Left ventricle myocardium inferior (tissue), 1 donor: Measurements from ENCODE around the gene OR51B5. TPM values are rescaled to one million over a fixed set of nuclear protein-coding genes. Genes with fewer than 3 reads are reported as not detected.
"Not testable (repeated sequence)": the region's sequence is repeated elsewhere in the genome, so short reads cannot be mapped to it uniquely, and the experiment has no call there.

Experiments used
- DNase-seq: peaks from one replicate; pipeline ENCODE4 v3.0.0-alpha.2; 2020
- H3K27ac ChIP-seq: fragments of 200-600 bp; replicated peaks from 2 replicates; pipeline ENCODE4 v1.8.0; 2021
- H3K27me3 ChIP-seq: fragments of 200-600 bp; 2 replicates; pipeline ENCODE4 v1.8.0; 2021; ENCODE audit warnings: low read depth
- H3K36me3 ChIP-seq: fragments of 200-600 bp; 2 replicates; pipeline ENCODE4 v1.8.0; 2021
- H3K4me1 ChIP-seq: fragments of 200-600 bp; 2 replicates; pipeline ENCODE4 v1.8.0; 2021
- H3K4me3 ChIP-seq: fragments of 200-600 bp; 2 replicates; pipeline ENCODE4 v1.8.0; 2021; ENCODE audit warnings: mild to moderate bottlenecking, moderate library complexity
- H3K9me3 ChIP-seq: fragments of 200-600 bp; replicated peaks from 2 replicates; pipeline ENCODE4 v1.8.0; 2021
- intact Hi-C: fragments of 100-400 bp; cut with micrococcal nuclease; formaldehyde crosslinking; loops from one replicate; pipeline ENCODE4 v1.11.0; 2022
- total RNA-seq: library from RNA; stranded (reverse); fragmentation: NEBNext Ultra II Directional; extraction: Animal tissue kit (Norgen Biotek cat#: 25700); gene quantifications from one replicate; pipeline ENCODE4 v1.2.1, GENCODE V29; 2021
- TF ChIP-seq, protein P1 (sequence below): fragments of 200-600 bp; IDR thresholded peaks from 2 replicates; pipeline ENCODE4 v1.8.0; 2021; ENCODE audit warnings: antibody characterized with exemption, mild to moderate bottlenecking, borderline replicate concordance
- donor health status: DM: no; HTN: yes; CAD: no; lungs with severe emphysema.

OR51B5 gene
- total RNA-seq, 1 donor from 2014 or later, result not detected

GRCh38 chr11:5301846-5302245, 41.5 kb downstream of the OR51B5 start, which contains the start of gene OR51B4:
OR51B4 (minus strand) TSS chr11:5301946; CDS start chr11:5301946, 0 bp downstream.
- H3K27ac ChIP-seq, result no peak within 1 kb of the TSS
- no peaks in the 10 kb centered on the region for H3K27me3 ChIP-seq
- no peak for DNase-seq
- intact Hi-C loops, result no loop called here
- H3K9me3 ChIP-seq, result no peaks in the 10 kb centered on the region
- TF ChIP-seq, protein P1, sequence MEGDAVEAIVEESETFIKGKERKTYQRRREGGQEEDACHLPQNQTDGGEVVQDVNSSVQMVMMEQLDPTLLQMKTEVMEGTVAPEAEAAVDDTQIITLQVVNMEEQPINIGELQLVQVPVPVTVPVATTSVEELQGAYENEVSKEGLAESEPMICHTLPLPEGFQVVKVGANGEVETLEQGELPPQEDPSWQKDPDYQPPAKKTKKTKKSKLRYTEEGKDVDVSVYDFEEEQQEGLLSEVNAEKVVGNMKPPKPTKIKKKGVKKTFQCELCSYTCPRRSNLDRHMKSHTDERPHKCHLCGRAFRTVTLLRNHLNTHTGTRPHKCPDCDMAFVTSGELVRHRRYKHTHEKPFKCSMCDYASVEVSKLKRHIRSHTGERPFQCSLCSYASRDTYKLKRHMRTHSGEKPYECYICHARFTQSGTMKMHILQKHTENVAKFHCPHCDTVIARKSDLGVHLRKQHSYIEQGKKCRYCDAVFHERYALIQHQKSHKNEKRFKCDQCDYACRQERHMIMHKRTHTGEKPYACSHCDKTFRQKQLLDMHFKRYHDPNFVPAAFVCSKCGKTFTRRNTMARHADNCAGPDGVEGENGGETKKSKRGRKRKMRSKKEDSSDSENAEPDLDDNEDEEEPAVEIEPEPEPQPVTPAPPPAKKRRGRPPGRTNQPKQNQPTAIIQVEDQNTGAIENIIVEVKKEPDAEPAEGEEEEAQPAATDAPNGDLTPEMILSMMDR, result no peak
- no peaks in the 10 kb centered on the region for H3K36me3 ChIP-seq
- H3K4me3 ChIP-seq, result no peak within 1 kb of the TSS
- no peaks in the 10 kb centered on the region for H3K4me1 ChIP-seq

DNA sequence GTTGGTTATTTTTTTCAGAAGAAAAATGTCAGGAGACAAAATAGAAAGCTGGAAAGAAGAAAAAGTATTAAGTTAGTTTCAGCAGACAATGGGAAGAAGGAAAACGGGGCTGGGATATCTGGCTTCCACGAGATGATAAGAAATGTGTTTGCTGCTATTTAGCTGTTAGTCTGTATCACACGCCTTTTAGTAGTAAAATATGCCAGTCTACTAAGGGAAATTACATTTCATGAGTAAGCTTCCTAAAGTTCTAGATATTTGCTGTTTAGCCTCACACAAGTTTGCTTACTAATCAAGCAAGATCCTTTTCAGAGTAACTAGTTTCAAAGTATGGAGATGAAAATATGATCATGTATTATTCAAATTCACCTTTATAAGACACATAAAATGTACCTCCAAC, 43.1 kb downstream of the OR51B5 start:
- Histone ChIP-seq H3K36me3 (no peaks in the 10 kb centered on the region), H3K4me1 (no peaks in the 10 kb centered on the region)
- intact Hi-C loops, result no loop called here

DNA sequence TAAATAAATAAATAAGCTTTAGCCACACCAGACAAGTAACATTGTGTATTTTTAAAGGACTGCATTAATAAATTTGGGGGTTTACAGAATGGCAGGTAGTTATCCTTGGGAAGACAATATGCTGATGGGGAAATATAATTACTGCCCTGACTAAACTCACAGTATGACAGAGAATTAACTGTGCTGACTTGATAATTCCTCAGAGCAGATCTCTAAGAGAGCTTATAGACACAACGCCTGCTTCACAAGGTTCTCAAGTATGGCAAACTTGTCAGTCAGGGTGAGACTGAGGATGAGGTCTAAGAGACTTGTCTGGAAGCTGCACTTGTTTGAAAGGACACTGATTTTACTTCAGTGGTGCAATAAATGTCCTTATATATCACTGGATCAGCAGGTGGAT, 44.9 kb downstream of the OR51B5 start:
- TF ChIP-seq, protein P1, result no peak
- Histone ChIP-seq H3K4me1 (no peaks in the 10 kb centered on the region), H3K36me3 (no peaks in the 10 kb centered on the region), H3K27me3 (no peaks in the 10 kb centered on the region), H3K4me3 (no peak overlapping the region), H3K9me3 (no peaks in the 10 kb centered on the region), H3K27ac (no peak overlapping the region)
- DNase-seq, result no peak
- intact Hi-C loops, result no loop called here

More for the DNA sequence above, 43.1 kb downstream of the OR51B5 start:
- TF ChIP-seq, protein P1, result no peak
- H3K27ac ChIP-seq, result no peak overlapping the region
- no peak for DNase-seq
- no peaks in the 10 kb centered on the region for H3K9me3 ChIP-seq
- H3K27me3 ChIP-seq, result no peaks in the 10 kb centered on the region
- H3K4me3 ChIP-seq, result no peak overlapping the region

DNA sequence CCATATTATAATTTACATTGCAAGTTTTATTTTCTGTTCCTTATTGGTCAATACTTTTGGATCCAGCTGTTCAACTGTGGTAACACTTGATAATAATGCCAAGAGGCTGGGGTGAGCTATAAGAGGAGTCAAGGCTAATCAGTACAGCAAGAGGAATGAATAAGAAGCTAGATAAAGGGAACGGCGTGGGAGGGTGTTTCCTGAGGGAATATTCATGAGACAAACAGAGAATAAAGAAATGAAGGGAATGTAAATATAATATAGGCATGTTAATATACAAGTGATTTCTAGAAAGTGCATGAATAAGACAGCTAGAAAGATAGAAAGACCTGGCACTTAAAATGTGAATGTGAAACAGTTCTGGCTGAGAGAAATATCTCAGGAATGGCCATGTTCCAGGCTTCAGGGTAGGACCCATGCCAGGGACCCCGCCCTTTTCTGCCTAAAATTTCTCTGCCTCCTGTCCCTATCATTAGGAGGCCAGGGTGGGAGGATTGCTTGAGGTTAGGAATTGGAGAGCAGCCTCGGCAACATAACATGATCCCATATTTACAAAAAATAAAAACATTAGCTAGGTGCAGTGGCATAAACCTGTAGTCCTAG, 45.5 kb downstream of the OR51B5 start:
- Histone ChIP-seq H3K27me3 (no peaks in the 10 kb centered on the region), H3K9me3 (no peaks in the 10 kb centered on the region), H3K36me3 (no peaks in the 10 kb centered on the region), H3K4me1 (no peaks in the 10 kb centered on the region), H3K27ac (no peak overlapping the region), H3K4me3 (no peak overlapping the region)
- no peak for DNase-seq
- TF ChIP-seq, protein P1, result no peak
- intact Hi-C loops, result no loop called here

DNA sequence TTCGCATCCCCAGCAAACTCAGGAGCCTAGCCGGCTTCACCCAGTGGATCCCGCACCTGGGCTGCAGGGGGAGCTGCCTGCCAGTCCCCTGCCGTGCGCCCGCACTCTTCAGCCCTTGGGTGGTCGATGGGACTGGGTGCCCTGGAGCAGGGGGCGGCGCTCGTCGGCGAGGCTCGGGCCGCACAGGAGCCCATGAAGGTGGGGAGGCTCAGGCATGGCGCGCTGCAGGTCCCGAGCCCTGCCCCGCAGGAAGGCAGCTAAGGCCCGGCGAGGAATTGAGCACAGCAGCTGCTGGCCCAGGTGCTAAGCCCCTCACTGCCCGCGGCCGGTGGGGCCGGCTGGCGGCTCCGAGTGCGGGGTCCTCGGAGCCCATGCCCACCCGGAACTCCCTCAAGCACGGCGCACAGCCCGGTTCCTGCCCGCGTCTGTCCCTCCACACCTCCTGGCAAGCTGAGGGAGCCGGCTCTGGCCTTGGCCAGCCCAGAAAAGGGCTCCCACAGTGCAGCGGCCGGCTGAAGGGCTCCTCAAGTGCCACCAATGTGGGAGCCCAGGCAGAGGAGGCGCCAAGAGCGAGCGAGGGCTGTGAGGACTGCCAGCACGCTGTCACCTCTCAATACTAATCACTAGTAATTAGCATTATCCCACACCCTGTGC, 48.9 kb downstream of the OR51B5 start:
- intact Hi-C loops, H3K4me3 ChIP-seq, DNase-seq, H3K4me1 ChIP-seq, H3K36me3 ChIP-seq, H3K27ac ChIP-seq, H3K9me3 ChIP-seq, H3K27me3 ChIP-seq: not testable (repeated sequence)

- Histone ChIP-seq H3K9me3 (no peaks in the 10 kb centered on the region), H3K4me3 (no peak overlapping the region), H3K4me1 (no peaks in the 10 kb centered on the region), H3K36me3 (no peaks in the 10 kb centered on the region), H3K27me3 (no peaks in the 10 kb centered on the region), H3K27ac (no peak overlapping the region)
- DNase-seq, result no peak
- intact Hi-C loops, result no loop called here
- TF ChIP-seq, protein P1, result no peak
Observed at GRCh38 chr11:5293028-5293427, 50.3 kb downstream of the OR51B5 start.
